Measurements from ENCODE around the gene GALNT3.

Gene GALNT3

DNA sequence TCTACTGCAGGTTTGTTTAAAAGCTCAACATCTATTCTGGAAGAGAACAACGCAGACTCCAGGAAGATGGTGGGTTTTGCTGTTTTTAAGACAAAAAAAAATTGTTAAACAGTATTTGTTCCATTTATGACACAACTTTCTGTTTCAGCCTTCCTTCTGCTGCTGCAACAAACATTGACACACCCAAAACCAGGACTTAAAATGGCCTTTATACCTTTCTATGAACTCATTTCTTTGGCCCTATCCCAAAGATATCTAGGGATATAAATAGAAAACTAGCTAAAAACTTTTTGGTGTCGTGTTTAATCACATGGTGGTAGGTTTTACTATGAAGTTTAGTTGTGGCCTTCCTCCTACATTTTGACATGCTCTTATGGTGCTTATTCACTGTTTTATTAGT lies 964 bp upstream of the GALNT3 start:
- DNase-seq, result peak; percentile 20

DNA sequence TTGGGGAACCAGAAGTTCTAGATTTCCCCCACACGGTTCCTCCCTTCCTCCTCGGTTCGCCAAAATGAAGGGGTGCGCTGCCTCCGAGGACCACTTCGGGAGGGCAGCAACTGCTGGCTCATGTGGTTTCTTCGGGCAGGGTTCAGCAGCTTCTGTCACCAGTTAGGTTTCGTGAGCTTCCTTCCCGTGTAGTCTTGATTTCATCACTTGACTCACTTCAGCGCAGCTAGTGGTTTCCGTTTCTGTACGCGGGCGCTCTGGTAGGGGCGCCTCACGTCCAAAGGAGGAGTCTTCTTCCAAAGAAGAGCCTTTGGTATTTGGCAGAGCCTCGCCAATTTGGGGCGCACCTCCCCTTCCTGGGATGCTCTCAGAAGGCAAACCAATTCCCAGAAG lies 485 bp upstream of the GALNT3 start:
- DNase-seq, result peak; percentile 91

DNA sequence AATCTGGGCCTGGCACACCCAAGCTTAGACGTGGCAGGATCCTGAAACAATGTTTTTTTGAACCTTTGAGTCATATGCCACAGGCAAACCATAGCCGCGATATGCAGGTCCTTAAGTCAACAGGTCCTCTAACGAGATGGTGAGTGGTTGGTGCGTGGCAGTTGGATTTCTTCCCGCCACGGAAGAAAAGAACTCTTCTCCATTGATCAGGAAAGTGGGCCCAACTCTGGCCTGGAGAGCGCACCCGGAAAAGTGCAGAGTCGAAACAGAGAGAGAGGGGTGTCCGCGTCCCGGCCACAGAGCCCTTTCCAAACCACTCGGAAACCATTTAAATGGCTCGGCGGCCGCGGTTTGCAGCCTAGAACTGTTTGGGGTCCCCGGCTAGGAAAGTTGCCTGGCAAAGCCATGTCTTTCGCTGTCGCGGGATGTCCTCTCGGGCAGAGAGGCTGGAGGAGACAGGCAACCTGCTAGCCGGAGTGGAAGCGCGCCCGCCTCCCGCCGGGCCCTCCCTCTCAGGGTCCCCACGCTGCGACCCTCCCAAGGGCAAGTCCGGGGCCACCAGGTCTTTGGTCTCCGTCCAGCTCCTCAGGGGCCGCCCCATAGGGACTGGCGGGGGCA lies 777 bp downstream of the GALNT3 start:
- peak; percentile 40 for DNase-seq

DNA sequence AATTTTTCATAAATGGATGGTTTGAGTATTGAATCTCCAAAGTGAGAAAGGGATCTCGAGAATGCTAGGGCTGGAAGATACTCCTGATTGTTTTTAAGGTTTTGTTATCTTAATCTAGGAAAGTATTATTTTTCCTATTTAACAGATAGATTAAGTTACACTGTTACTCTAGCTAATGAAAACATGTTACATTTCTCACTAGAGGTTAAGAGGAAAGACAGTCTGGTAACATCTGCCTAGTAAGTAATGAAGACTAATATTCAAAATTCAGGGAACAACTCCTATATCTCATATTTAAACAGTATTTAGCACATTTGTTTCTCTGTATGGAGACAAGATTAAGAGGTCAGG lies 2.0 kb downstream of the GALNT3 start:
- no peak for DNase-seq

DNA sequence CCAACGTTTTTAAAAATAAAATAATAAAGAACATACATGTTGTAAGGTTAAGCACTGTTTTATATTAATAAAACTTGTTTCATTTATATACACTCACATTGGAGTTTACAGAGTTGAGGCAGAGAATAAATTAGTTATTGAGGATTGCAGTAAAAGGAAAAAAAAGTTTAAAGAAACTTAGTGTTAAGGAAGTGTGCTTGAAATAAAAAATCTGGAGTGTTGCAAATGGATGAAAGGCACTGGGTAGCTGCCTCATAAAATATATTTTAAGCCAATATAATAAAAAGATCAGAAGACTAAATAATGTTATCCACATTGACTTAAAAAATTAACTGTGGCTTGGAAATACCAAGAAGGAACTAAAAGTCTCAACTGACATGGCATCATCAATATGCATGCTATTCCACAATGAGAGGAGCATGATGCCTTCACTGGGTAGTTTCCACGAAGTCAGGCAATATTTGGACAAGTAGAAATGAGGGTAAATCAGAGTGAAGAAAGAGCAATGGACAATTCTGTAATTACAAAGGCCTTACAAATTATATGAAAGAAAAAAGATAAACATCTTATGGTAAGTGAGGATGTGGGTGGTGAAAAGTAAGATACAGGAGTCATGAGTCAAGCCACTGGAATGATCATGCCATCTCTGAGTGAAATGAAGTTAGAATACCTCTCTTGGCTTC lies 2.5 kb downstream of the GALNT3 start:
- peak; percentile 43 for DNase-seq

DNA sequence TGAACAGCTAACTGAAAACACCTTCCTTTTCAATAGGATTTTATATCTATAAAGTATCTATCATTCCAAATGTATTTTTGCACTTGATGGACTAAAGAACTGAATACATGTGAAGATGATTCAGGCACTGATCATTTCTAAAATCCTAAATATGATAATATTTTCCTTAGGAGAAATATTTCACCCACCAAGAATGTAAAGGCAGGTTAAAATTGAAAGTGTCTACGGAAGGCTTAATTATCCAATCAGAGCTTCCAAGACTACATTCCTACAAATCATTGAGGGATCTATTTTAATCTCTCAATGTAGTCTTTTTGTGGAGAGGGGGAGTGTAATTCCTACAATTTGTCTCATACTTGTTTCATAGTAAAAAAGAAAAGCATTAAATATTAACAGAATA lies 3.6 kb downstream of the GALNT3 start:
- DNase-seq, result no peak

DNA sequence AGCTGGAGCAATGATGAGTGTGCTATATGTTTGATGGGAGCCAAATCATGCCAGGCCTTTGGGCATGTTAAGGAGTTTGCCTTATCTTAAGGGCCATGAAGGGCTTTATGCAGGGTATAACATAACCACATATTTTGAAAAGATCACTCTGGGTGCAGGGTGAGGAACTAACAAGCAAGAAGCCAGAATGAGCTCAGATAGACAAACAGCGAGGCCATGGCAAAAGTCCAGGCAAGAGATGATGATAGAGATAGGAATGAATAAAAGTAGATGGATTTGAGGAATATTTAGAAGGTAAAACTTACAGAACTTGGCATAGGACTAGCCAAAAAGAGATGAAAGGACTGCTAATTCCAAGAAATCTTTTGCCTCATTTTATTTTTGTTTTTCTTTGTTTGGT lies 6.7 kb downstream of the GALNT3 start:
- peak; percentile 36 for DNase-seq

DNA sequence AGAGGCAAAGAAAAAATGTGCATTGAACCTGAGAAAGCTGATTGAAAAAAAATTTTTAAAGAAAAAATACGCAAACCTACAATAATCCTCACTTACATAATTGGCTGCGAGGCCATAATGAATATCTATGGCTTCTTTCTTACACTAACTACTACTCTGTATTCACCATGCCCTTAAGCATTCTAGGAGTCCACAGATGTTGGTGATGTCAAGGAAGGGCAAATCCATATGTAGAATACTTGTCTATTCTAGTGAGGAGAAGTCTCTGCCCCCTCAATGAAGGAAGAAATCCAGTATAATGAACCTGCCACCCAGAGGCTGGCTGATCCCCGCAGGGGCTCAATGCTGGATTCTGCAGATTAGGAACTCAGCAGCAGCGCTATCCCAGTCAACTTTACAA lies 14.3 kb downstream of the GALNT3 start:
- DNase-seq, result no peak

DNA sequence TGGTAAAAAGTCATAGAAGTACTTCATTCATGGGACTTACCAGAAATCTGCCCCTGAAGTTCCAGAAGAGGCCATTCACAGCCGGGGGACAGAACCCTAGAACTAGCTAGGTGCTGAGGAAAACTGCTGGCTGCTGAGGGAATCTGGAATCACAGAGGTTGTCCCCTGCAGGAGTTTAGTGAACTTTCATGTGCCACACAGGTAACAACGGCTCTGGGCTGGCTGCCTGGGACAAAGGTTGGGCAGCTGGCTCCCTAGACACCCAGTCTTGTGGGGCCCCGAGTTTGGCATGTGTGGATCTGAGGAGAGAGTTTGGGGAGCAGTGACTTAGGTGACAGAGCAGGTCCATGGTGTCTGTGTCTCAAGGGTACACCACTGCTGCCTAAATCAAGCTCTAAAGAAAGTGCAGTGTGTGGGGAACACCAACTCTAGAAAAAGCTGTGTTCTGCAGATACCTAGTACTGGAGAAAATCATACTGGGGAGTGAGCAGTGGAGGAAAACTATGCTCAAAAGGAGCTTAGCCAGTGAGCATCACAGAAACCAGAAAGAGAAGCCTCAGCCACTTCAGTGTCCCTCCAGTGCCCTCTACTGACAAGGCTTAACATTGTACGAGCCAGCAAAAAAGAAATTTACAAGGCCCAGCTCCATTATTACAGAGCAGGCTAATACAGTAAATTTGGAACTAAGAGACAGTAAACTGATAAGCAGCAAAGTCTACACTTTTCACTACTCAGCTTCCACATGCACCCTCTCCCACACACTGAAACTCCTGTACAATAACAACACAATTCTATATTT lies 15.2 kb downstream of the GALNT3 start:
- peak; percentile 59 for DNase-seq

DNA sequence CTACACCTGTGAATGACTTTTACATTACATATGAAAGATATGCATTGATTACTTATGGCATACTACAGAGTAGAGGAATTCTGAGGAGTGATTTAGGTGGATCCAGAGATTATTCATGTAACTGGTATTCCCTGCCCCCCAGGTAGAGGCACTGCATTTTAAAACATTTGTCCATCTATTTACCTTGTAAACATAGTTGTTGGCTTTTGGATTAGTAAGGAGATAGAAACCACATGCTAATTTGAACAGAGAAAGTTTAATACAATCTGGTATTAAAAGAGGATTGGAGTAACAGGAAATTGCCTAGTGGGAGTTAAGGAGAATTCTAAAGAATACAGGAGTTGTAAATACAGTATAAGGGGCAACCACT lies 15.9 kb downstream of the GALNT3 start:
- no peak for DNase-seq

DNA sequence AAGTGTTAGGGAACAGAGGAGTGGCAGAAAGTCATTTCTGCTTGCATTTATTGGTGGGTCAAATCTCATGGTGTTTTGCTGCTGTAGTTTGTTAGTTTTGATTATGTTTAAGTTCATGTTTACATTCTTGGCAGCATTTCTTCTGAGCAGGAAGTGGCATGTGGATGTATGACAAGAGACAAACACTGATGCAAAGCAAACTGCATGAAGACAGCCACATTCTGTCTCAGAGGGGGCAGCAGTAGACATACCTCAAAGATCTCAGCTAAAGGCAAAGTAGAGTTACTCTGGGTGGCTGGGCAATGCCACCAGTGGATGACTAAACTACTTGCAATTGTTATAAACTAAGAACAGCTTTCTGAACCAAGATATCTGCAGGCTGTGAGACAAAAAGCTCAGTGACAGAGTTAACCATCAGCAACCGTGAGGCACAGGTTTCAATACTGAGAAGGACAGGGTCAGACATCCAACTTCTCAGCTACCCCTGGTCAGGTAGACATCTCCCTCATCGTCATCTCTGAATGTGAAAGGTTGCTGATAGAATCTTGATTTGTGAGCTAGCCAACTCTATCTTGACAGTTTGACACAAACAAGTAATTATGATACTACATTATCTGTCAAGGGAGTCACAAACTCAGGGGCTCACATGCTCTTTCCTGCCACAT lies 16.4 kb downstream of the GALNT3 start:
- no peak for DNase-seq

DNA sequence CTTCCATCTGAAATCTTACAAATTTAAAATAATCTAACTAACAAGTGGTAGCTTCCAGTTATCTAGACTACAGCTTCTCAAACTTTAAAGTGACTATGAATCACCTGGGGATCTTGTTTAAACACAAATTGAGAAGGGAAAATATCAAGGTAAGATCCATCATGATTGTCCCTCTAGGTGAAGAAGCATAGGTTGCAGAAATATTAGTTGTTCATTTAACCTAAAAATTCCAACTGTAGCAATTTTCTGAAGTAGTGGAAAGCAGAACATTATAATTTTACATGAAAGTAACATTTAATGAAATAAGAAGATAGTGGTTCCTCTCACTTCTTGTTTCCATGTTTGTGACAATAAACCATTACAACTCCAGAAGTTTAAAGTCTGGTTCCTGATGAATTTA lies 17.3 kb downstream of the GALNT3 start:
- DNase-seq, result no peak

DNA sequence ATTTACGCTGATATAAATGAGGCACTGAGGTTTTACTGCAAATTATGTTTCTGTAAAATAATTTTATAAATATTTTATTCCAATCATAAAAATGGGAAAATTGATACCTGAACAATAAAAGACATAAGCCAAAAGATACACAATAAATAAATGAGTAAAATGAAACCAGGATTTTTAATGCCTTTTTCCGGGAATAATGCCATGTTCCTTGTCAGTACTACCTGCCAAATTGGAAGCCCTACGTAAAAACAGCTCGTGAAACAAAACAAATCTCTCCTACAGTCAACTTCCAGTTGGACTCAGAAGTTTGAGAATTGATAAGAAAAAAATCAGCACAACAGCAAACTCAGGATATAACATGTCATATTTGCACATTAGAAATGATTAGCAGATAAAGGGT lies 18.0 kb downstream of the GALNT3 start:
- DNase-seq, result no peak

DNA sequence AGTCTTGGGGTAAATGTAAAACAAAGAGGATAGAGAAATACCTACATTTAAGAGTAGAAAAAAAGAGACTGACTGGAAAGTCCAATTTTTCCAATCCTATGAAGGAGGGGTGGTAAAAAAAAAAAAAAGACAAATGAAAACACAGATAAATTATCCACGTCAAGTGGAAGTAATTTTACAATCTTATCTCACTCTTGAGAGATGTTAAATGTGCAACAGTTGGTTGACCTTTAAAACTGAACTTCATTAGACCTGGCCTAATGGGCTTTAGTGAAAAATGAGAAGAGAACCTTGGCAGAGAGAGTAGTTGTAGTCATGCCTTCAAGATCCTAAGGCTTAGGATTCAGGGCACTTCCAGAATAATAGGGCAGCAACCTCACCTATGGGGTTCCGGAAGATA lies 20.4 kb downstream of the GALNT3 start:
- no peak for DNase-seq

DNA sequence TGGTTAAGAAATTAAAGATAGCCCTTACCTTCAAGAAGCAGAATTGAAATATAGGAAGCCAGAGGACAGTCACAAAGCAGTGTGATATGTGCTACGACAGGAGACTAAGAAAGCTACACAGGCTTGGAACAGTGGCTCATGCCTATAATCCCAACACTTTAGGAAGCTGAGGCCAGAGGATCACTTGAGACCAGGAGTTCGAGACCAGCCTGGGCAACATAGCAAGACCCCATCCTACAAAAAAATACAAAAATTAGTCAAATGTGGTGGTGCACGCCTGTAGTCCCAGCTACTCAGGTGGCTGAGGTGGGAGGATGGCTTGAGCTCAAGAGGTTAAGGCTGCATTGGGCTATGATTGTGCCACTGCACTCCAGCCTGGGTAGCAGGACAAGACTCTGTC lies 21.9 kb downstream of the GALNT3 start:
- DNase-seq, result no peak

DNA sequence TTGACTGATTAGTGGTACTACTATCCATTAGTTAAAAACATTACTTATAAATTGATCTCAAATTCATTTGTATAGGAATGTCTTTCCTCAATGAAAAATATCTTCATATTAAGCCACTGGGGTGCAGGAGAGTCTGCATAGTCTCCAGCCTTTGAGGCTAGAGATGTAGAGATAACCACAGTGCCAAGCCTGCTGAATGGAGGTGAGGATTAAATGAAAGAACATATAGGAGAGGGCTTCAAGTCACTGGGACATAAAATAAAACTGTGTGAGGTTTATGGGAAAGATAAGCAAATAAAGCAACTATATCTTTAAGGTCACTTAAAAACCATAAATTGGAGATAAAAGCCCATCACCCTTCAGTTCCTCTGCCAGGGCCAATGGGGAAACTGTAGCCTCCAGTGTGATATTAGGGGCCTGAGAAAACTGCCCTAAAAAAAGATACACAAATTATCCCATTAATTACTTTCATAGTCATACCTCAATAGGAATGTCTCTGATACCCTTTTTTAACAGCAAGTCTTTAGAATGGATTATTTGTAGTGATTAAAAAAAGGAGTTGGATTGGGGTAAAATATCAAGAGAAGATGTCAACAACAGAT lies 27.6 kb downstream of the GALNT3 start:
- no peak for DNase-seq

DNA sequence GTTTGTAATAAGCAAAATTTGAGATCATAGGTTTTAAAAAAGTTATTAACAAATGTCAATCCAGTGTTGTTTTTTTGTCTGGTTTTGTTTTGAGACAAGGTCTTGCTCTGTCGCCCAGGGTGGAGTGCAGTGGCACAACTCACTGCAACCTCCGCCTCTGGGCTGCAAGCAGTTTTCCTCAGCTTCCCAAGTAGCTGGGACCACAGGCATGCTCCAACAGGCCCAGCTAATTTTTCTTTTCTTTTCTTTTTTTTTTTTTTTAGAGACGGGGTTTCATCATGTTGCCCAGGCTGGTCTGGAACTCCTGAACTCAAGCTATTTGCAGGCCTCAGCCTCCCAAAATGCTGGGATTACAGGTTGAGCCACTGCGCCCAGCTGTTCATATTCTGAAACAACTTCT lies 31.3 kb downstream of the GALNT3 start:
- DNase-seq, result no peak

DNA sequence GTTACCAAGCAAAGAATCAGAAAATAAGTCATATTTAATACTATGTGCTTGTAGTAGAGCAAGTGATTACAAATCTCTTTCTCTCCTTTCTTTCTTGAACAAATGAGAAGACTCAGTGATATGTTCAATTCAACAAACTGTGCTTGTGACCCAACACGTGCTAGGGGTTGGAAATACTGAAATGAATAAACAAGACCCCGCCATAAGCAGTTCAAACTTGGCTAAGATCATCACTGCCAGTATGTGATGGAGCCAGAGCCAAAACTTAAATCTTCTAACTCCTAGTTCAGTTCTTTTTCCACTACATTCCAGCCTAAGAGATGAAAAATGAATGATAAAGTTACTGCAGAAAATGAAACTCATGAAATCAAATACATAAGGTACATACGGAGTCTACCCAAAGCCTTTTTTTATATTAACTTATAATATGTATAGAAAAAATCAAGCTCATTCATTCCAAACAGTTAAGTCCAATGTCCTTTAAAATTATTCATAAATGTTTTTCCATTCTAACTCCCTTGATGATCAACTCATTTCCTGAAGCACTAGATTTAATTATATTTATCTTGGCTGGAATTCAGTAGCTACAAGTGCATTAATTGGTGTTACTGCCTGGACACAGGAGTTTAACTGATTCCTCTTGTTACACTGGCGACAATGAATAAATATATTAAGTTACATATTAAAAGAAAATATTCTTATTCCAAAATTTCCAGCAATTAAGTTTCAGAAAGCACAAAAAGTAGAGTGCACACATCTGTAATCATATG lies 36.0 kb downstream of the GALNT3 start:
- no peak for DNase-seq

DNA sequence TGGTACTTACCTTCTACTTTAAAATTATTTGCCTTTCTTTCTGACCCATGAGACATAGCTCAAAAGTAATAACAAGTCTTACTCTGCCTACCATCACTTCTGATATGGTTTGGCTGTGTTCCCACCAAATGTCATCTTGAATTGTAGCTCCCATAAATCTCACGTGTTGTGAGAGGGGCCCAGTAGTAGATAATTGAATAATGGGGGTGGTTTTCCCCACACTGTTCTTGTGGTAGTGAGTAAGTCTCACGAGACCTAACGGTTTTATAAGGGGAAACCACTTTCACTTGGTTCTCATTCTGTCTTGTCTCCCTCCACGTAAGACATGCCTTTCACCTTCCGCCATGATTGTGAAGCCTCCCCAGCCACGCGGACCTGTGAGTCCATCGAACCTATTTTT lies 47.5 kb downstream of the GALNT3 start:
- peak; percentile 15 for DNase-seq

DNA sequence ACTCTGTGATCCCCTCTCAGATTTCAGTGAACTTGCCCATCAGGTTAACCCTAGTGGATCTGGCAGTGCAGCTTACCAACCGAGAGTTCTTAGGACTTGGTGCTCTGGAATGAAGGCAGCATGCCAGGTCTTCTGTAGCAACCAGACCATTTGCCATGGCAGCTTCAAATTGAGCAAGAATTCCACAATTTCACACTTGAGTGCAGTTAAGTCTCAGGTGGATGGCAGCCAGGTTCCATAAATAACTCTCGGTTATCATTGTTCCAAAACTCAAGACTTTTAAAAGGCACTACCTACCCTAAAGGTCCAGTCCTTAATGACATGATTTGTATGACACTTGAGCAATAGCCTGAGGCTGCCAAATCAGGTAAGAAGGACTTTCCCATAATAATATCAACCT lies 48.1 kb downstream of the GALNT3 start:
- DNase-seq, result no peak

DNA sequence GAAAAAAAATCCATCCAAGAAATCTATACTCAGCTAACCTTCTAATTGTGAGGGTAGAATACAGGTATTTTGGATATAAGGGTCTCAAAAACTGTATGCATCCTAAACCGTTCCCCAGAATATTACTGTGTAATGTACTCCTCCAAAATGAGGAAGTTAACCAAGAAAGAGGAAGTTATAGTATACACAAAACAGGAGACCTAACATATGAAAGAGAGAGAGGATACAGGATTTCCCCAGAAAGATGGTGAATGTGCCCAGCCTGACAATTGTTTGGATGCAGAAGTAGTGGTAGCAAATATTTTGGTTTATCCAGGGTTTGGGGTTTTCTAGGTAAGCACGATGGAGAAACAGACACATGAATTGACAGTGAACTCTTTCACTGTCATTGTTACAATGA lies 50.6 kb downstream of the GALNT3 start:
- peak; percentile 80 for DNase-seq

DNA sequence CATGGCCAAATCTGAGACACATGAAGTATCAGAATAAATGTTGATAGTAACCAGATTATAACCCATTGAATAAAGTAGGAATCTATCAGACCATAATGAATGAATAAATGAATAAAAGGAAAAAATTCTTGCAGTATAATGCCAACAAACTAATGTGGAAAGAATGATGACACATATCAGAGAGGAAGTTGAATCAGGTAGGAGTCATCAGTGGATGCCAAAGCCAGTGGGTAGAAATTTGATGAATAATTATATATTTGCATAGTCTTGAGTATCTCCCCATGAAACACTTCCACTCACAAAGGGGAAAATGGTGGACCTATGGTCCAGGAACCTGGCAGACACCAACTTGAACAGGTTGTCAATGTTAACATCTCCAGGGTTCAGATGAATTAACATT lies 68.6 kb downstream of the GALNT3 start:
- DNase-seq, result no peak

DNA sequence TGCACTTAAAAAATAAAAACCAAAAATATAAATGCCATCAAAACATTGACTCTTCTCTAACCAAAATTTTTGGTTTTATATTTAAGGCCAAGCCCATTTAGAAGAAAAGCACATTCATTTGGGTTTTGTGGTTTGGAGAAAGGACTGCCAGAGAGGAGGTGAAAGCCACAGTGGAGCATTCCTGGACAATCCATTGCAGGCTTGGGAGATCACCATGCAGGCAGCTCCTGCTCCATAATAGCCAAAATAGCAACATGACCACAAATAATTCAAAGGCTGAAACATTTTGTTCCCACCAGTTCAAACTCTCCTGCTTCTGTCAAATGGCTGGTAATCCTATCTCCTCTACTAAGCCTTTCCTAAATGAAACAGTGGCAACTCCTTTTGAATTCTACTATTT lies 73.5 kb downstream of the GALNT3 start:
- no peak for DNase-seq

All from hematopoietic multipotent progenitor cell treated with erythropoietin and hydrocortisone succinate and interleukin-3 and kit ligand, for 4 days (in vitro differentiated cells).